GM18511 (cell line): ENCODE measurements around the gene LONP2.
"Not testable (repeated sequence)": the region's sequence is repeated elsewhere in the genome, so short reads cannot be mapped to it uniquely, and the experiment has no call there.

ENCODE experiments used
- ATAC-seq: cut with Tn5 transposase; IDR thresholded peaks from one replicate; pipeline ENCODE4 v1.9.1; 2021; ENCODE audit warnings: mild to moderate bottlenecking, moderate library complexity; ENCODE audit not compliant: unreplicated experiment

Gene LONP2

GRCh38 chr16:48385253-48386150 lies 141.4 kb downstream of the LONP2 start, which contains the start of gene SIAH1:
TSS of gene SIAH1 (minus strand) at chr16:48385413. CDS start at chr16:48362428, 22,985 bp downstream.
- ATAC-seq: peak; percentile 70

- ATAC-seq: no peak
These were observed 142.6 kb downstream of the LONP2 start for GRCh38 chr16:48386559-48387312.

GRCh38 chr16:48392407-48392806 lies 148.3 kb downstream of the LONP2 start:
- ATAC-seq: no peak

- ATAC-seq: no peak
These were observed 149.6 kb downstream of the LONP2 start for GRCh38 chr16:48393485-48394354.

GRCh38 chr16:48394355-48394703 lies 150.2 kb downstream of the LONP2 start:
- no peak for ATAC-seq

GRCh38 chr16:48395375-48395774 lies 151.3 kb downstream of the LONP2 start:
- ATAC-seq: no peak

- not testable (repeated sequence) for ATAC-seq
These were observed 158.4 kb downstream of the LONP2 start for GRCh38 chr16:48402547-48402946.

GRCh38 chr16:48405153-48405552 lies 161.1 kb downstream of the LONP2 start:
- no peak for ATAC-seq

GRCh38 chr16:48405907-48406306 lies 161.8 kb downstream of the LONP2 start:
- ATAC-seq: no peak
